HG02973 (cell line): ENCODE data around the gene LRRC17.
"Not testable (repeated sequence)": the region's sequence is repeated elsewhere in the genome, so short reads cannot be mapped to it uniquely, and the experiment has no call there.

Experiments used
- ATAC-seq: cut with Tn5 transposase; IDR thresholded peaks from one replicate; pipeline ENCODE4 v1.9.1; 2021; ENCODE audit warnings: moderate library complexity; ENCODE audit not compliant: unreplicated experiment

The LRRC17 gene

DNA sequence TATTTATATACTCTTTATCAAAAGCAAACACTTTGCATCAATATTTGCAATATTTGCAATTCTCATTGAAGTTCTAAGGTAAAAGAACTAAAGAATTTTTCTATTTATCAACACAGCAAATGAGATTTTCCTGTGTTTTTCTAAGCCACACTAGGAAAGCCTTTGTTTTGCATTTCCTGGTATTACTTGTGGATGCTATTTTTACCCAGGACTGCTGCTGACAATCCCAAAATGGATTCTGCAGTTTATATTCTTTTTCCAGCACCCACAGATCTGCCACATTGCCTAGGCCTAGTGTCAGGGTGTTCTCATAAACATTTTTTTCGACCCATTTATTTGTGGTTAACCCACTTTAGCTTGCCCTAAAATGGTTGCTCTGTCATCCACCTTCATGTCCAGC lies 25.9 kb downstream of the LRRC17 start:
- ATAC-seq, result no peak

DNA sequence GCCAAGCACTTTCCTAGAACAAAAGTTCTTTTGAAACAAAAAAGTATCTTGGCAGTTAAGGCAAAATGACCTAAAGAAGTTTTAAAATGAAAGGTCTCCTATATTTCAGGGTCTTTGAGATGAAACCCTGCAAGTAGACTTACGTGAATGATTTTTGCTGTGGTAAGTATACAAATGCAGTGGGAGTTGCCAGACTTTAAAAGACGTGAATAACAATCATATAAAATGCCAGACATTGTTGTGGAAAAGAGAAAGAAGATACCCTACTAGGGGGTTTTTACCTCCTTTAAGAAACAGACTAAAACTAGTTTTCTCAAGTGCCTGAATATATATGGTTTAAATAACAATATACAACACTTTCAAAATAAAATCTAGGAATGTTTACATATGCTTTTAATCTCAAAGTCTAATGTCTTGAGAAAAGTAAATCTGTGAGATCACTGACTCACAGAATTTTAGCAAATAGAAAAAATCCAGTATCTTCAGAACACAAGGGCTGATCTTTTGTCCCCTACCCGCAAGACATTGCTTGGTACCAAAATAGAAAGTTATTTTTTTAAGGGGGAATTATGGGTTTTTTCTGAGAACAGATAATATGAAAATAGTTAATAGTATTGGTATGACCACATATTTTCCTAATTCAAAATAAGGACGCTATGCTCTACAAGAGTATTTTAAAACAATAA lies 29.5 kb downstream of the LRRC17 start:
- ATAC-seq, result no peak

DNA sequence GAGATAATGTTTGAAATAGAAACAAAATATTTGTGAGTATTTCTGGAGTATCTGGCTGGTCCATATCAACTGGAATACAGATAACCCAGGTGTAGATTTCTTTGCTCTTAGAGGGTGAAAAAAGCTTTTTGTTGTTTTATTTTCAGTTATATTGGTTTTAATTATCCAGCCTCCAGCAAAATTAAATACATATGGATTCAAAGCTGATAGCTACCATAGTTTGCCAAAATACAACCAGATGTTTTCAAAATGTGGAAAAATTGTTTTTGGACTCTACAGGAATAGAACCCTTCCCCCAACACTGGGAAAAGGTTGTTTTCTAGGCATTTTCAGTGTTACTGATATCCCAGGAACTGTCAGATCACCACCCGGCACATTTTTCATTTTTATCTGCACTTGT lies 30.1 kb downstream of the LRRC17 start:
- no peak for ATAC-seq

DNA sequence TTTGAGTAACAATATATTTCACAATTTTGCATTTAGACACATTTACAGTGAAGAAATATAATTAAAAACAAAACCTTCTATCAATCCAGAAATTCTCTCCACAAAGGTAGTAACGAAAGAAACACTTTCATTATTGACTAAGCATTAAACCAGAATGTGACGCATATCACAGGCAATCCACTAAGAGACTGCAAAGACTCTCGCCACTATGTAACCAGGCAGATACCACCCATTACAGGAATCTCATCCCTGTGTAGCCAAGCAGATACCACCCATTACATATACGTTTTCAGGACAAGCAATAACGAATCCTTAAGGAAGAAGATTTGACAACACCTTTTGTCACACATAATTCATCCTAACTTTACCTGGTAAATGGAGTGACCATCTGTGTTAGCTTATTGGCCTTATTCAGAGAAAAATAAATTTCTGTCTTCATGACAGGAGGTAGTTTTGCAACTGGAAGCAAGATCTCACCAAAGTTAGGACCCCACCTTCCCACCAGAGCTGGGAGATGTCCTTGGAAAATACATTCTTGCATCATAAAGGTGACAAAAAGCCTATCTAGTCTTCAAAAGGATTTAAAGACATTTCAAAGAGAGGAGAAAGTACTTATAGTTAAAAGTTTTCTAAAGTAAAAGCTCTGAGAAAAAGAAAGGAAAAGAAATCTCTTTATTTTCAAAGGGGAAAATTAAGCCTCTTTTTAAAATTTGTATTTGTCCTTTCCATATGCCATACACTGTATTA lies 30.8 kb downstream of the LRRC17 start:
- ATAC-seq, result no peak

DNA sequence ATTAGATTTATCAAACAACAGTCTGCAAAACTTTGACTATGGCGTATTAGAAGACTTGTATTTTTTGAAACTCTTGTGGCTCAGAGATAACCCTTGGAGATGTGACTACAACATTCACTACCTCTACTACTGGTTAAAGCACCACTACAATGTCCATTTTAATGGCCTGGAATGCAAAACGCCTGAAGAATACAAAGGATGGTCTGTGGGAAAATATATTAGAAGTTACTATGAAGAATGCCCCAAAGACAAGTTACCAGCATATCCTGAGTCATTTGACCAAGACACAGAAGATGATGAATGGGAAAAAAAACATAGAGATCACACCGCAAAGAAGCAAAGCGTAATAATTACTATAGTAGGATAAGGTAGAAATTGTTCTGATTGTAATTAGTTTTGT lies 31.4 kb downstream of the LRRC17 start:
- ATAC-seq, result no peak

DNA sequence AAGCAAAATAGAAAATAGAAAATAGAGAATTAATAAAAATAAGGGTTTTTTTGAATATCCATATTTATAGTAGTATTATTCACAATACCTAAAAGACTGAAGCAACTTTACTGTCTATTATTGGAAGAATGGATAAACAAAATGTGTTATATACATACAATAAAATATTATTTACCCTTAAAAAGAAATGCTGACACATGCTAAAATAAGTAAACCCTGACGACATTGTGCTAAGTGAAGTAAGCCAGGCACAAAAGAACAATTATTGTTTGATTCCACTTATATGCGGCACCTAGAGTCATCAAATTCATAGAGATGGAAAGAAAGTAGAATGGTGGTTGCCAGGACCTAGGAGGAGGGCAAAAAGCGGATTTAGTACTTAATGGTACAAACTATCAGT lies 39.0 kb downstream of the LRRC17 start:
- no peak for ATAC-seq

DNA sequence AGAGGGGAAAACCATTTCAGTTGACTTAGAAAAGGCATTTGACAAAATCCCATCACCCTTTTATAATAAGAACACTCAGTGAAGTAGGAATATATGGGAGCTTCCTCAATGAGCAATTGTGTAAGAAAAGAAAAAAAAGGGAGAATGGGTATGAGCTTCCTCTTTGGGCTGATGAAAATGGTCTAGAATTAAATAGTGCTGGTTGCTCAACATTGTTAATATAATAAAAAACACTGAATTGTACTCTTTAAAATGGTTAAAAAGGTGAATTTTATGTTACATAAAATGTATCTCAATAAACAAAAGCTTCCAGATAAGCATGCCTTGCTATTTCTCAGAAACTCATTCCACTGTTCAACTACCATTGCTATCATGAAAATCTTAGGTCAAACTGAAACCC lies 40.6 kb downstream of the LRRC17 start:
- ATAC-seq, result no peak

DNA sequence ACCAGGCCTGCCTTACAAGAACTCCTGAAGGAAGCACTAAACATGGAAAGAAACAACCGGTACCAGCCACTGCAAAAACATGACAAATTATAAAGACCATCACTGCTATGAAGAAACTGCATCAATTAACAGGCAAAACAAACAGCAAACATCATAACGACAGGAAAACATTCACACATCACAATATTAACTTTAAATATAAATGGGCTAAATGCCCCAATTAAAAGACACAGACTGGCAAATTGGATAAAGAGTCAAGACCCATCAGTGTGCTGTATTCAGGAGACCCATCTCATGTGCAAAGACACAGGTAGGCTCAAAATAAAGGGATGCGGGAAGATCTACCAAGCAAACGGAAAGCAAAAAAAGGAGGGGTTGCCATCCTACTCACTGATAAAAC lies 41.6 kb downstream of the LRRC17 start:
- ATAC-seq, result not testable (repeated sequence)

DNA sequence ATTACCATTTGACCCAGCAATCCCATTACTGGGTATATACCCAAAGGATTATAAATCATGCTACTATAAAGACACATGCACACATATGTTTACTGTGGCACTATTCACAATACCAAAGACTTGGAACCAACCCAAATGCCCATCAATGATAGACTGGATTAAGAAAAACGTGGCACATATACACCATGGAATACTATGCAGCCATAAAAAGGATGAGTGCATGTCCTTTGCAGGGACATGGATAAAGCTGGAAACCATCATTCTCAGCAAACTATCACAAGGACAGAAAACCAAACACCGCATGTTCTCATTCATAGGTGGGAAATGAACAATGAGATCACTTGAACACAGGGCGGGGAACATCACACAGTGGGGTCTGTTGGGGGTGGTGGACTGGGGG lies 45.2 kb downstream of the LRRC17 start:
- not testable (repeated sequence) for ATAC-seq

DNA sequence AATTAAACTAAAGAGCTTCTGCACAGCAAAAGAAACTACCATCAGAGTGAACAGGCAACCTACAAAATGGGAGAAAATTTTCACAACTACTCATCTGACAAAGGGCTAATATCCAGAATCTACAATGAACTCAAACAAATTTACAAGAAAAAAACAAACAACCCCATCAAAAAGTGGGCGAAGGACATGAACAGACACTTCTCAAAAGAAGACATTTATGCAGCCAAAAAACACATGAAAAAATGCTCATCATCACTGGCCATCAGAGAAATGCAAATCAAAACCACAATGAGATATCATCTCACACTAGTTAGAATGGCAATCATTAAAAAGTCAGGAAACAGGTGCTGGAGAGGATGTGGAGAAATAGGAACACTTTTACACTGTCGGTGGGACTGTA lies 49.2 kb downstream of the LRRC17 start:
- not testable (repeated sequence) for ATAC-seq

DNA sequence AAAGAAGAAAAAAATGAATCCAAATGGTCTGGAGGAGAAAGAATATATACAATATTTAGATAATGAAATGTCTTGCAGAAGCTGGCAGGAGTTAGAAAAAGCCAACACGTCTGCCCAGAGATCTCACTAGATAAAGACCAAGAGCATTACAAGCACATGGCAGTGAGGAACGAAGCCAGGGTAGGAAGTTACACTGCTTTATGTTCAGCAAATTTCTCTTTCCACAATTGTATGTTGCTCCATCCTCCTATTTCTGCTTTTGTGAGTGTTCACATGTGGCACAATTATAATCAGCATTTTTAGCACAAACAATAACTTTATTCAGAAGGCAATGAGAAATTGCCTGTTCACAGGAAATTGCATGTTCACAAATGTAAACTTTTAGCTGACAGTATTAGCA lies 53.7 kb downstream of the LRRC17 start:
- no peak for ATAC-seq

DNA sequence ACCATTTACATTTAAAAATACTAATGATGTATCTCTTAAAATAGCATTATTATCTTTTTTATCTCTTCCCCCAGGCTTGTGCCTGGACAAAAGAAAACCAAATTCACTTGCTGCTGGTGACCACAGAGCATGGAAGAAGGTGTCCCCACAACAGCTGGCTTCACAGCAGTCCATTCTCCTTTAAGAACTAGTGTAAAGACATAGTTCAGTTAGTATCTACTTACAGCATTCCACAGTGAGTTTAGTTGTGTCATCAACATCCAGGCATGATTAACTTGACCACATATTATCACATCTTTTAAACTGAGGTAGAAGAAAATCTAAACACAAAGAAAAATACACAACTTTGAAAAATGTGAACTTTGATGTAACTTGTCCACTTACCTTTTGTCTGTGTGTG lies 55.0 kb downstream of the LRRC17 start:
- ATAC-seq, result no peak

DNA sequence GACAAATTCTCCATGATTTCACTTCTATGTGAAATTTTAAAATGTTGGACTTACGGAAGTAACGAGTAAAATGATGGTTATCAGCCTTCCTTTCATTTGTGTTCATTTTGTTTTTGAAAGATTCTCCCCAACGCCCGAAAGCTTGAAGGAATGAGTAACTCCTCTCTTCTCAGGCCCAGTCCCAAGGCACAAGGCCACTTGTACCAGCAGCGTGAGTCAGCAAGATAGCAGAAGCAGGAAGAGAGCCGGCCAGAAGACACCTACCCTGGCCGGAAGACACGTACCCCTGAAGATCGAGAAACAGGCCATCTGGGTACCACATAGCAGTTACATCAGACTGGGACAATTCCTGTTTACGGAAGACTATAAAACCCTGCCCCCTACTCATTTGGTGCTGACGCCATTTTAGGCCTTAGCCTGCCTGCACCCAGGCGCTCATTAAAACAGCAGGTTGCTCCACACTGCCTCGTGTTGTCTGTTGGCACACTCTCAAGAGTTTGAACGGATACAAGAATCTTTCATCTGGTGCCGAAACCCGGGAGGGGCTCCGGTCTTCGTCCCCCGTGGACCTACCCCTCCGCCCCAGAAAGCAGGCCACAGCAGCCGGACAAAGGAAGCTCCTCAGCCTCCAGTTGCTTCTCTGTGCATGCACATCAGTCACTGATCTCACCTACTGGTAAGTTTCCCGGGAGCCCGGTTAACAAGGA lies 60.4 kb downstream of the LRRC17 start:
- no peak for ATAC-seq

DNA sequence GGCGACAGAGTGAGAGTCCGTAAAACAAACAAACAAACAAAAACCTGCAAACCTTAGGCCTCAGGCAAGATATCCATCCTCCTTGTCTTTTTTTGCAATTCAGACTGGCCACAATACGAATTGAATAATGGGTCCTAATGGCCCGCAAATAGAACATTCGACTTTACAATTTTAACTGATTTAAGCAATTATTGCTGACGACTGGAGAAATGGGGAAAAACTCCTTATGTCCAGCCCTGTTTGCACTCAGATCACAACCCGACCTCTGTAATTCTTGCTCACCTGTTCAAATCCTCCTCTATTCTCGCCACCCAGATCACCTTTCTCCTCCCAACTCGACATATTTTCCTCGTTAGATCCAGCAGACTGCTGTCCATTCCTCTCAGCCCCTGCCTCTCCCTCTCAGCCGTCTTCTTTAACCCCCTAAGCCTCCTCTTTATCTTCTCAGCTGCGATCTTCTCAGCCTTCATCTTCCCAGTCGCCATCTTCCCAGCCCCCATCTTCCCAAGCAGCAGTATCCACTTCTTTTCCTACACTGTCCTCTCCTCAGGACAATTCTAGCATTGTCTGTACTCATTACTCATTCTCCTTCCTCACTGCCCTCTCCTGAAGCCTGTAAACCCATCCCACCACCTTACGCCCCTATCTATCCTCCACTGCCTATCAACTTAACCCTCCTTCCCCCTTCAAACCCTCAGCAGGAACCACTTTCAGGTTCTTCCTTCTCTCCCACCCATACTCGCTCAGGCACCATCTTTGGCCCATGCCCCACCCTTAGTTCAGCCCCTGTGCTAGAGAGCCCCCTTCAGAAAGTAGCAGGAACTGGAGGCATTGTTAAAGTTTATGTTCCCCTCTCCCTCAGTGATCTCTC lies 61.8 kb downstream of the LRRC17 start:
- no peak for ATAC-seq

DNA sequence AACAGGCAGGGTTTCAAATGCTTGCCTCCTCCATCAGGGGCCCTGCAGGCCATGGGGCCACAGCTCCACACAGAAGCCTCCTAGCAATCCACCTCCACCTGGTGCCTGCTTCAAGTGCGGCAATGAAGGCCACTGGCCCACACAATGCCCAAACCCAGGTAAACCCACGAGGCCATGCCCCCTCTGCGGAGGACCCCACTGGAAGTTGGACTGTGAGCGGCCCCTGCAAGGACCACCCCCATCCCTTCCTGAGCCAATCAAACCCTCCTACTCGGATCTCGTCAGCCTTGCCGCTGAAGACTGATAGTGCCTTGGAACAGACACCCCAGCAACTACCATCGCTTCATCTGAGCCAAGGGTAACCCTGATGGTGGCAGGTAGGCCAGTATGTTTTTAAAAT lies 63.1 kb downstream of the LRRC17 start:
- no peak for ATAC-seq

DNA sequence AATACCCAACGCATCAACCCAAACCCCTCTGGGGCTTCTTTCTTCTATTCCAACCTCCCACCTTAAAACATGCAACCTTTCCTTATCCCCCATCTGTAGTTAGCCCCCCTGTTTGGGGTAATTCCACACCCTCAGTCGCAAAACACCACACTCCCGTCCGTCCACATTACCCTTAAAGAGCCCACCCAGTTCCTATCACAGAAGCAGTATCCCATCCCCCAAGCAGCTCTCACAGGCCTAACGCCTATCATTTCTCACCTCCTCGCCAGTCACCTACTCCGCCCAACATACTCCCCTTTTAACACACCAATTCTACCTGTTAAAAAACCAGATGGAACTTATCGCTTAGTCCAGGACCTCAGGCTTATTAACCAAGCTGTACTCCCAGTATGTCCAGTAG lies 63.7 kb downstream of the LRRC17 start:
- no peak for ATAC-seq

DNA sequence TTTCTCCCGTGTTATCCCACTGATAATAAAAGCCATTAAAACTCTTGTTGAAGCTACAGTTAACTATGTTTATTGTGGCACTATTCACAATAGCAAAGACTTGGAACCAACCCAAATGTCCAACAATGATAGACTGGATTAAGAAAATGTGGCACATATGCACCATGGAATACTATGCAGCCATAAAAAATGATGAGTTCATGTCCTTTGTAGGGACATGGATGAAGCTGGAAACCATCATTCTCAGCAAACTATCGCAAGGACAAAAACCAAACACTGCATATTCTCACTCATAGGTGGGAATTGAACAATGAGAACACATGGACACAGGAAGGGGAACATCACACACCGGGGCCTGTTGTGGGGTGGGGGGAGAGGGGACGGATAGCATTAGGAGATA lies 64.8 kb downstream of the LRRC17 start:
- ATAC-seq, result not testable (repeated sequence)

DNA sequence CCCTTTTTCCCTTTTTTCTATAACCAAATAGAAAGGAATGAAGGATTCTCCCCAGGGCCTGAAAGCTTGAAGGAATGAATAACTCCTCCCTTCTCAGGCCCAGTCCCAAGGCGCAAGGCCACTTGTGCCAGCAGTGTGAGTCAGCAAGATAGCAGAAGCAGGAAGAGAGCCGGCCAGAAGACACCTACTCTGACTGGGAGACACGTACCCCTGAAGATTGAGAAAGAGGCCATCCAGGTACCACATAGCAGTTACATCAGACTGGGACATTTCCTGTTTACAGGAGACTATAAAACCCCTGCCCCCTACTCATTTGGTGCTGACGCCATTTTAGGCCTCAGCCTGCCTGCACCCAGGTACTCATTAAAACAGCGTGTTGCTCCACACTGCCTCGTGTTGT lies 65.5 kb downstream of the LRRC17 start:
- ATAC-seq, result no peak

DNA sequence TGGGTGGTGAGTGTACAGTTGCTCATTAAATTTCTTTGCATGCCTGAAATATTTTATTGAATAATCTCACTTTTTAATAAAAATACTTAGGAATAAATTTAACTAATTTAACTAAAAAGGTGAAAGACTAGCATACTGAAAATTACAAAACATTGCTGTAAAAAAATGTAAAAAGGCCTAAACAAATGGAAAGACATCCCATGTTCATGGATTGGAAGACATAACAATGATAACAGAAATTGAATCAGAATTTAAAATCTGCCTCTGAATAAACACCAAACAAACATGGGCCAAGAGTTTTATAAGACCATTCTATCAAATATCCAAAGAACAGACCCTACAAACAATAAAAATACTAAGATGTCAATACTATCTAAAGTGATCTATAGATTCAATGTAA lies 66.9 kb downstream of the LRRC17 start:
- ATAC-seq, result no peak

DNA sequence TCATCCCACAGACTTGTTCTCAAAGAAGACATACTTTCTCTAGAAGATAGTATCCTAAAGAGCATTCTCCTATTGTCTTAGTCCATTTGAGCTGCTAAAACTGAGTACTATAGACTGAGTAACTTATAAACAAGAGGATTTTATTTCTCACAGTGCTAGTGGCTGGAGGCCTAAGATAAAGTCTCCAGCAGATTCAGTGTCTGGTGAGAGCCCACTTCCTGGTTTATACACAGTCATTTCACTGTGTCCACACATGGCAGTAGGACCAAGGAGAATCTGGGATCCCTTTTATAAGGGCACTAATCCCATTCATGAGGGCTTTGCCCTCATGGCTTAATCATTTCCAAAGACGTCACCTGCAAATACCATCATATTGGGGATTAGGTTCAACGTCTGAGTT lies 68.7 kb downstream of the LRRC17 start:
- no peak for ATAC-seq

DNA sequence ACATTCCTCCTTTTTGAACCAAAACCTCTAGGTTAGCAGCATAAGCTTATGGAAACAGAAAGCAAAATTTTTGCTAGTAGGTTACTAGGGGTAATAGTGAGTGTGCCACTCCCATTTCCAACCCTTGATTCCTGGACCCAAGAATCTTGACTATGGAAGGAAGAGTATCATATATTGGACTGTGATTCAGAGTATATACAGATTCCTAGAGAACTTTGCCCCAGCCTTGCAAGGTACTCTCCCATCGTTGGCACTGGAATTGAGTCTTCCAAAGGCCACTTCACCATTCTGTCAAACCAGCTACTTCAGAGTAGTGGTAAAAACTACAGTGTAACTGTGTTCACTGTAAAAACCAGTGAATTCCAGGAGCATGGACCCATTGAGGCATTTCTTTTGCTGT lies 69.4 kb downstream of the LRRC17 start:
- no peak for ATAC-seq
